ENCODE measurements around the gene FAM9C. TPM values are rescaled to one million over a fixed set of nuclear protein-coding genes. Genes with fewer than 3 reads are reported as not detected.

The FAM9C gene
- 0.01 to 0.05 TPM in 2 of 5 replicates, not detected in the others for total RNA-seq (2022; extraction: Qiagen RNA extraction)

GRCh38 chrX:13044441-13044840 lies at the start of gene FAM9C:
Gene FAM9C, minus strand, starts transcription at chrX:13044620. Its CDS starts 831 bp downstream, at chrX:13043789.

Other genes with a start within 250 kb of the FAM9C start
- not detected in 5 replicates for gene TLR7, start 177.5 kb downstream of the FAM9C start, total RNA-seq (2022; extraction: Qiagen RNA extraction)
- not detected in 5 replicates for gene TLR8, start 138.0 kb downstream of the FAM9C start, total RNA-seq (2022; extraction: Qiagen RNA extraction)
- gene TMSB4X, start 69.5 kb downstream of the FAM9C start, total RNA-seq (2022; extraction: Qiagen RNA extraction): 5,042 to 7,640 TPM (median 5,638 TPM) in 5 replicates

Measured in A549 treated with AZD2906 at 1 μM for 4 hours (cell line).